HG03095 (cell line): ENCODE results near the gene SLC4A7.

Experiments used
- ATAC-seq: cut with Tn5 transposase; IDR thresholded peaks from one replicate; pipeline ENCODE4 v1.9.1; 2021; ENCODE audit warnings: moderate library complexity; ENCODE audit not compliant: unreplicated experiment

The SLC4A7 gene

DNA sequence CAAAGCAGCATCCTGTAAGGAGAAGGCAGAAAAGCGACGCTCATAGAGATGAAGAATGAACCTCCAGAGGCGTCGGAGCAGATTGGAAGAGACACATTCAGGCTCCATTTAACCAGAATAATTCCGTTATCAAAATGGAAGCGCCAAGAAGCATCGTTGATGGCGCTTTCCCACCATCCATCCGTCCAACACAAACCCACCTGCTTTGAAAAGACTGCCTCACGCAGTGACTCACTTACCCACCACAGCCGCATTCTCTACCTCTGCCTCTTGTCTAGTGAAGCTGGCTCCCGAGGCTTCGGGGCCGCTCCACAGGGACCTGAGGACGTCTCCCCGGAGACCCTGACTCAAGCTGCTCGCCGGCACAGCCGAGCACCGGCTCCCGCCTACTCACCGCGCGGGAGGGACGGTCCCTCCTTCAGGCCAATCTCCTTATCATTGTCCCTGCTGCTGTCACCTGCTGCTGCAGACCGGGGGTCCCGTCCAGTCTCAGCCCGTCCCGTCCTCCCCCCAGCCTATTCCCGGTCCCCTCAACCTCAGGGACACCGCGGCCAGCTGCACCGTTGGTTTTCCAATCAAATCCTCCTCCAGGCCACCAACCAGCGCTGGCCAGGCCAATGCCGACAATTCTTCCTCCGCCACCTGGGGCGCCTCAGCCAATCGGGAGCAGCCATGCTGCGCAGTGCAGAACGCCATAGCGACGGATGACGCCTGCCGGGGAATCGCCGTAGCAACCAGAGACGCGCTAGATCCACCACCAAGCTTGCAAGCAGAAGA lies 115.2 kb downstream of the SLC4A7 start, which contains the start of gene NEK10:
TSS of gene NEK10 (minus strand) at position 553 of the 777 bp plus-strand sequence. CDS start 16,501 bp downstream, outside the sequence.
- ATAC-seq, result peak; percentile 100

DNA sequence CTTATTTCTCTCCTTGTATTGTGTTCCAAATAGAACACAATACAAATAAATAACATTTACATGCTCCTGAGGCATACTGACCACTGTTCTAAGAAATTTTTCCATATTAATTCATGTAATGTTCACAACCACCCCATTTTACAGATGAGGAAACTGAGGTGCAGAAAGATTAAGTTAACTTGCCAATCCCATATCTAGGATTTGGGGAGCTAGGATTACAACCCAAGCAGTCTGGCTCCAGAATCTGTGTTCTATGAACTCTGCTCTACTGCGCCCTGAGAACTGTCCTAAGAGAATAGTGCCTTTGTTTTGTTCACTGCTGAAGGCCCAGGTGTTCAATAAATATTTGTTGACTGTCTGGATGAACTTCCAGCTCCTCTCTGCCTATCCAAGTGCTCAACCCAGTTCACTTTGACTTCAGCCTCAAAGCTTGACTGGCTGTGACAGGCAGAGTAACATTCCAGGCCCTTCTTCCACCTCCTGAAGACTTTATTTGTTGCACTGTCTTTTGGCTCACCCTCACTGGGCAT lies 118.1 kb downstream of the SLC4A7 start:
- ATAC-seq, result no peak

DNA sequence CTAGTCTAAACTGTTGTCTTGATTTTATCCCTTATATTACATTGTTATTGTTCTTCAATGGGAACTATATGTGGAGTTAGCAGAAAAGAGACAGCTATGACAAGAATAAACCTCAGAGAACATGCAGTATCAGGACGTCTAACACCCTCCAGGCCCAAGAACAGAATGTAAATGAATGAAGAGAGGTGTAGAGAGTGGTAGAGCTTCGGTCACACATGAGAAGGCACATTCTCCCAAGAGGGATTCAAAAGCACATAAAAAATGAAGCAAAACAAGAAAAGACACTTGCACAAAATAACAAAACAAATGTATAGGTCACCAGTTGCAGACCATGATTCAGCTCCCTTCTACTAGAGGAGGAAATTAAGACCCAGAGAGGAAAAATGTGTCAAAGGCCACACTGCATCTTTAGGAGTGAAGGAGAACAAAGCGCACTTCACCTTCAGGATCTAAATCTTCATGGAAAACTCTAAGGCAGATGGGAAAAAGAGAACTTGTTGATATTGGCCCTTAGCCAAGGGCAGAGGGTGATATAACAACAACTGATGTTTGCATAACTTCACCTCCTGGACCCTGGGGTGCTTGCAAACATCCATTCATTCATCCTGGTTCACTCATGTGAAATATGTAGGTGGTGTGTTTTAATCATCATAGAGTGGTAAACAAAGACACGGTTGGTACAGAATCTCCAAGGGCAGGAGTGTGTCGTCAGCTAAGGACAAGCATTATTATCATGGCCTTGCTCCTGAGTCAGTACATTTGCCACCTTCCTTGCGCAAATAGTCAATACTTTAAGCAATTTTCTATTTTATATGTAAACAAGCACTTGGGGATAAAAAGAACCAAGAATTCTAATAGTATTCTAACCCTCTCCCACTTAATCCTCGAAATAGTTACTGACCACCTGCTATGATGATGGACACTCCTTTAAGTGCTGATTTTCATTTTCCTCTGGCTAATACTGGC lies 123.8 kb downstream of the SLC4A7 start:
- peak; percentile 41 for ATAC-seq

DNA sequence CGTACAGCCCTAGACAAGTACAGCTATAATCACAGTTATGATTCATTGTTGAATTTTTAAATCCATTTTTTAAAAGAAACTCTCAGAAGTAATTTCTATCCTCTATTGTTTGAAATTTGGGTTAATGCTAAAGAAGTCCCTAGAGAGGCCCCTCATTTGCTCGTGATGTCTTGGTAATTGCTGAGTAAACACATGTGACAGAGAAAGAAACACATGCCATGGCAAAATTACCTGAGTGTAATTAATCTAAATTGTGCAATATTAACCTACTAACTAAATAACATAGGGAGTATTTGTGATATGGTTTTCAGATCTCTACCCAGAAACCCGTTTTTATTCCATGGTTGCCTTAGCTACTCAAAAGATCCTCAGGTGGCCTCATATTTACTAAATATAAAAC lies 125.8 kb downstream of the SLC4A7 start:
- no peak for ATAC-seq

DNA sequence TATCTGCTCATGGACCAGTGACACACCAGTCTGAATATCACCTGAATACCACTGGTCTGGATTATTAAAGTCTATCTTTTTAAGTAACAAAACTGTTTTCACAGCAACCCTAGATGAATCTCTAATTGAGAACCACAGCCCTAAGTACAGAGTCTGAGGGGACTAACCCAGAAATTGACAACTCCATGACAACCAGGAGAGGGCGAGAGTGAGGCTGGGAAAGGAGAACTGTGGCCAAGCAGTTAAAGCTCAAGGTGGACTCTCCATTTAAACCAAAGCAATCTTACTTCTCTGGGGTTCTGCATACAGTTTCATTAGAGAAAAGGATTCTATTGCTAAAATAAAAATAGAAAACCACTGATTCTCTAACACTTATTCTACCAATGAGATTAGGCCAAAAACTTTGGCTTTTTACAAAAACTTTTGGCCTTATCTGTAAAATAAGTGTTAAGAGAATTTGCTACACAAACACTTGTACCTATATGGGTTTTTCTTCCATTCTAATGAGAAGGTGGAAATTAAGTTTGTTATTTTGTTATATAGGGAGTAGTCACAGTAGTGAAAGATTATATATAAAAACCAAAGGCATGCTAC lies 126.4 kb downstream of the SLC4A7 start:
- peak; percentile 82 for ATAC-seq

DNA sequence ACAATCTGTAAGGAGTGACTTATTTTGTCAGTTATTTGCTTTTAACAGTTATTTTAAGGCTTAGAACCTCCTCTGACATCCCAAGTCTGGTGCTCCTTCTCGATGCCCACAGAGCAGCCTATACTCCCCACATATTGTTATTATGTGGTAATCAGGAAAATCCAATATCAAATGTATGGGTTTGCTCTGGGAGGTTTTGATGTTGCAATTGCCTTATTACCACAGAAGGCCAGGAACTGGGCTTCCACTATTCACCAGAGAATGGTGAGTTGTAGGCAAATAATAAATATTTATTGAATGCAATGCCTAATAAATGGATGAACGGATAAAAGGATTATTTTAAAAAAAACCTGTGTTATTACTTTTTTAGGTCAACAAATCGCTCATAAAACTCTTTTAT lies 127.2 kb downstream of the SLC4A7 start:
- ATAC-seq, result no peak

DNA sequence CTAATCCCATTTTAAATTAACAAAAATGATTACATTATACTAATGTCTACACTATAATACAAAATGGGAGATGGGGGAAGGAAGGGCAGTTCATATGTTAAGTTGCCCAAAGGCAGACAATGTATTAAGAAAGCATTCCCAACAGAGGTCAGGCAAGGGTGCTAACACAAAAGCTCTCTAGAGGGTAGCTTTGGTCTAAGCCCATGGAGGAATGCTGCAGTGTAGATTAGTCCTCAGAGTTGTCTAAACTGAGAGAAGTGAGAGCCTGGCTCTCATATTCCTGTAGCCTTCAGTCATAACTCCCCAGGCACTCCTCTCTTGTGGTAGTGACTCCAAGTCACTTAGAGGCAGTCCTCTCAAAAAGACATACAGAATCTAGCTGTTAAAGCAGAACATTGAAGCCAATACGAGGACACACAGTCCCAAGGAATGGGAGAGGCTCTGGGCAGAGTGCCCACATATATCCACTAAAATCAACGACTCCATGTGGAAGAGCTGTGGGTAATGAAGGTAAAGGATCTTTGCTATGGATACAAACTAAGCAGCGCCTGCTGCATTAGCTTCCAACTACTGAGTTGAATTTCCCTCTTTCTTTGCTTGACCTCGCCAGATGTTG lies 129.5 kb downstream of the SLC4A7 start:
- no peak for ATAC-seq

DNA sequence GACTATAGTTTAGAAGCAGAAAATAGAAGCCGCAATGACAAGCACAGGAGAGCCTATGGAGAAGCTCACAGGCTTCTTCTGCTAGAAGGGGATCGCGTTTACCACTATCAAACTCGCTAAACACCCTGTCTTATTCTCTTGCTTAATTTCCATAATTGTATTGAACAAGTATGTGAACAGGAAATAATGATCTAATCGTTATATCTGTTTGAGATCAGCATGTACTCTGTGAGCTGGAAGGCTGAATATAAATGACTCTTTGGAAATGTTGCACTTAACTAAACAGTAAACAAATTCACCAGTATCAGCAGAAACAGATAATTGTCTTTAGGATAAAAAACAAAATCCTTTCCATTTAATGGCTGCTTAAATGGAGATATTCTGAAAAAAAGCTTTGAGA lies 130.0 kb downstream of the SLC4A7 start:
- ATAC-seq, result no peak

DNA sequence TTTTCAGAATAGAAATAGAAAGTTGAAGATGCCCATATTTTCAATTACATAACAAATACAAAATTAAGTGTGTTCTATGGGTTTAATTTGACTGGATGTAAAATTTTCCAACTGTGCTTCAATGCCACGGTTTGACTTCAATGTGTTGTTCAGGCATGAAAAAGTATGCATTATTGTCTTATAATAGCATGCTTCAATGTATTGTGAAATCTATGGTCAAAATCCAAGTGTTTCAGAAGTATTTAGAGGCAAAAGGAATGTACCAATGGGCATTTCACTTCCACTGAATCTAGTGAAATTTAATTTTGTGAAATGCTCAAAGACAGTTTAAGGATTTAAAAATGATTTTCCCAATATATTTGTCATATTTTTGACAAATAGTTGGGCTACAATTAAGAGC lies 131.0 kb downstream of the SLC4A7 start:
- no peak for ATAC-seq

DNA sequence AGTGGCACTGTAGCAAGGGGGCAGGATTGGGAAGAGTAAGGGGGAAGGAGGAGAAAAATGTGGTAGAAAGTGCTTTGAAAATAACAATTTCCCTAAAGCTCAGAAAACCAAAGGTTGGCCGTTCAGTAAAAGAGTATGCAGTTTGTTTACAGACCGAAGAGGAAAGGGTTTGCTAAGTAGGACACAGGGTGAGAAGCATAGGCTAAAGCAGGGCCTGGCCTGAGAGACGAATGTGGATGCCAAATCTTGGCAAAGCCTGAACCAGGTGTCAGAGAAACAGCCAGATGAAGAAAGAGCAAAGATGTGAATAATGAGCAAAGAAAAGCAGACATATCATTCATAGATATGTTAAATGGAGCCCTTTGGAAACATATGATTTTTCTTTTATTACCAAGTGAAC lies 132.1 kb downstream of the SLC4A7 start:
- no peak for ATAC-seq

DNA sequence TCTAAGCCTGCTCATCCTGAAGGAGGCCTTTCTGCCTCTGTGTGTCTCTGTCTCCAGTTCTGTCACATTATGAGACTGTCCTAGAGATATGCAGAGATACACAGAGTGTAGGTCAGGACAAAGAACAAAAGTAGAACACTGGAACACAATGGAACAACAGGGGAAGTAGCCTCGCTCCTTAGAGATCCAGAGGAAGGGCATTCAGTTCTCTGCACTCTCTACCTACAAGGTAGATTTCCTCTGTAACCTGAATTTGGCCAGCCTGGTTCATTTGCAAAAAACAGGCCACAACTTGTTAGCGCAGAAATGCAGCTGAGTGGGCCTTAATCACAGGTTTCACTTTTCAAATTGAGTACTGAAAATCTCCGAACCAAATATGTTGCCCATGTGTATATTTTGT lies 134.4 kb downstream of the SLC4A7 start:
- peak; percentile 80 for ATAC-seq

DNA sequence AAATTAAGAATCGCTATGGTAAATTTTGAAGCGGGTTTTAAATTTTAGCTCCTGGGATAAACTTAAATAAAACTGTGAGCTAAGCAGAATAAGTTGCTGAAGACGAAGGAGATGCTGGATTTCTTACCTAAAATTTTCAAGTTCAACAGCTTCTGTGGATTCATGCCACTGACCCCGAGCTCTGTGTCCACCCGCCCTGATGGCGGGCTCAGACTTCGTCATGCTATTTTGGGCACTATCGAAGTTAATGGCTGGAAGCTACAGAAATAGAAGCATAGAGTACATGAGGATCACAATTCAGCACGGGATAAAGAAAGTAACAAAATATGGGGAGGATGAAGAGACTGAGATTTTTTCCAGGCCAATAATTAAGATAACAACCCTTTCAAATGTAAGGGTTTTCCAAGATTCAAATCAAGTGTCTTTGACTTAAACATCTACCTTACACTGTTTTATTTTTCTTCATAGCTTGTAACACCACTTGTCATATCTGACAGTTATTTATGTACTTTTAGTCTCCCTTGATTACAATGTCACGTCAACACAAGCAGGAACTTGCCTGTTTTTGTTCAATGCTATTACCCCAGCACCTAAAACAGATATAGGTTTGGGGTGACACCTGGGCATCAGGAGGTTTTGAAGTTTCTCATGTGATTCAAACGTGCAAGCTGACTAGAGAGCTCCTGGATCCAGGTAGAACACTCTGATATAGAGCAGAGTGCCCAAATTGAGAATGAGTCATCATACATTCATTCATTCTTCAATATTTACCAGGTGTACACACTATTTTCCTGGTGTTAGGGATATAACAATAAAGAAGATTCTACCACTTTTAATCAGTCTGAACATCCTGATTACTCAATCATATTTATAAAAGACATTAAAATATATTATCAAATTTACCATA lies 138.0 kb downstream of the SLC4A7 start:
- no peak for ATAC-seq

DNA sequence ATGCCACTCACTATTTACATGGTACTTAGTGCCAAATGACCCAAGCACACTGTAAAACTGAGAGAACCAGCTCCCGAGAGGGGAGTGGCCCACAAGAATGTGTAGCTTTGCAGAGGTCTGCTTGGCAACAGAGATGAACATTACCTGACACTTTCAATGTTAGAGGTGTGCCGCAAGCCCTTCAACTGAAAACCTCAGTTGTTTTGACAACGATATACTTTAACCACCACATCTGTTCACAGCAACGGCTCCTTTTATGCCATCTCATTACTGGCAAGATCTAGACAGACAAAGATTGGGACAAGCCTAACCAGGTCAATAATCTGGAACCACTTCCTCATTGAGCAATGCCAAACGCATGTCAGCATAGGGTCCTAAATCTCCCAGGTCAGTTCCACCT lies 138.7 kb downstream of the SLC4A7 start:
- ATAC-seq, result no peak

DNA sequence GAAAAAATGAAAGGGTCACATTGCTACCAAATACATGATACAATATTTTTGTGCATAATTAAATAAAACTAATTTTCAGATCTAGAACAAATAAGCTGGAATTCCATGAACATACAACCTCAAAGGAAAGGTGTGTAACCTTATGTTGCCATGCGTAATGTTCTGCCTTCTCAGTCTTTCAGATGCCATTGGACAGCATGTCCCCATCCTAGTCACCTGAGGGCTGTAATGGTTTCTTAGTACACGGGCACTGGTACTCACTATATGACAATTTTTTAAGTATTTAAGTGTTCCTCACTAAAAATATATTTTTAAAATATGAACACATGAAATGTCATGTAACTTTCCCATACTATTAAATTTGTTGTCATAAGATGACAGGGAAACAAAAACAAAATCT lies 139.1 kb downstream of the SLC4A7 start:
- no peak for ATAC-seq

DNA sequence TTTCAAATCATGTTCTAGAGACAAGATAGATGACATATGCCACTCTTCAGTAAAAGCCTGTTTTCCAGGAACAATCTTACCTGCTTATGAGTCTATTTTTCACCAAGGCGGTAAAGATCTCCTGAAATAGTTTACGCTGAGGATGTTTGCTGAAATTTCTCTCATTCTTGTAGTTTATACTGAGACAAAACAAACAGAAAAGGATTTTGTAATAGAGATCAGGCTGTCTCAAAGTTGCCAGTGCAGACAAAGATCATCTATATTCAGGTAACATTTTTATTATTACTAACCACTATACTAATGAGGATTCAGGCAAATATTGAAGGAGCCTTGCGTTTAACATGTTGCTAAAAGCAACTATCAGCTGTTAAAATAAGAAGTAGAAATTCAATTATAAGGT lies 140.0 kb downstream of the SLC4A7 start:
- ATAC-seq, result no peak

DNA sequence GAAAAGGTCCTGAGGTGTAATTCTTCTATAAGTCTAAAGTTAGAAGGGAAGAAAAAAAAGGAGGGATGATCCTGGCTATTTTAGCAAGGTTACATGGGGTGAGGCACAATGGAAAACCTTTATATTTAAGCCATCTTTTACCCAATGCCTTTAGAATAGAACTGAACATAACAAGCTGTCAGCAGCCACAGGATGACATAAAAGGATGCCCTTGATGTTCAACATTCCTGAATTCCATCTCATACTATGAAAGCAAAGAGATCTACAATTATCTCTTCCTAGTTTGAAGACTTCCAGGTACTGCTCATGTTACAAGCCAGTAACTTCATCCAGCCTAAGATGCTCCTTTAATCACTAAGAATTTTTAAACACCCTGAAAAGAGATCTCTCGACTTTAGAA lies 141.9 kb downstream of the SLC4A7 start:
- no peak for ATAC-seq

DNA sequence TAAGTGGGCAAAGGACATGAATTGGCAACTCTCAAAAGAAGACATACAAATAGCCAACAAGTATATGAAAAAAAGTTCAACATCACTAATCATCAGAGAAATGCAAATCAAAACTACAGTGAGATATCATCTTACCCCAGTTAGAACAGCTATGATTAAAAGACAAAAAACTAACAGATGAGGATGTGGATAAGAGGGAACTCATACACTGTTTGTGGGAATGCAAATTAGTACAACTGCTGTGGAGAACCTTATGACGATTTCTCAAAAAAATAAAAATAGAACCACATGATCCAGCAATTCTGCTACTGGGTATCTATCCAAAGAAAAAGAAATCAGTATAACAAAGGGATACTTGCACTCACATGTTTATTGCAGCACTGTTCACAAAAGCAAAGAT lies 143.7 kb downstream of the SLC4A7 start:
- peak; percentile 87 for ATAC-seq

DNA sequence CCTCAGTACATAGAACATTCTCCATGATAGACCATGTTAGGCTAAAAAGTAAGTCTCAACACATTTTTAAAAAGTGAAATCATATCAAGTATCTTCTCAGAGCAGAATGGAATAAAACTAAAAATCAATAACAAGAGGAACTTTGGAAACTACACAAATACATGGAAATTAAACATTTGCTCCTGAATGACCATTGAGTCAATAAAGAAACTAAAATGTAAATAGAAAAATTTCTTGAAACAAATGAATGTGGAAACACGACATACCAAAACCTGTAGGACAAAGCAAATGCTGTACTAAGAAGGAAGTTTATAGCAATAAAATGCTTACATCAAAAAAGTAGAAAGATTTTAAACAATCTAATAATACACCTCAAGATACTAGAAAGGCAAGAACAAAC lies 148.6 kb downstream of the SLC4A7 start:
- no peak for ATAC-seq

DNA sequence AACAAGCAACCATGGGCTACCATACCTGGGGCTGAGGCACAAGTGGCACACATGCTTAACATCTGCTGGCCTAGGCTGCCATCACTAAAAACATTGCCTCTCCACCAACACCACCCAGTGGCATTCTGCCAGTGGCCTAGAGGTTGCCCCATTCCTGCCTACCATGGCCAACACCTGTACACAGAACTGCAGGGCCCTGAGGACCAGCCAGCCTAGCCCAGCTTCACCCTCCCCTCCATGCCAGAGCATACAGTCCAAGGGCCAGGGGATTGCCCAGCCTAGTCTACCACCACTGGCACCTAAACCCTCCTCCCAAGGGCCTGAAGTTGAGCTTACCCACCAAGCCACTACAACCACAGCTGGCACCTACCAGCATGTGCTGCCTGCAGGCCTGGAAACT lies 150.3 kb downstream of the SLC4A7 start:
- no peak for ATAC-seq
